HepG2 (cell line): ENCODE measurements around the gene HECTD4. TPM values are rescaled to one million over a fixed set of nuclear protein-coding genes. Genes with fewer than 3 reads are reported as not detected.

Experiments used
- IKZF5 ChIP-seq: IDR thresholded peaks from 2 replicates; pipeline ENCODE4 v1.6.1; 2018; ENCODE audit warnings: missing genetic modification reagents, mild to moderate bottlenecking, missing compliant biosample characterization
- PPARG ChIP-seq: conservative IDR thresholded peaks from 2 replicates; pipeline ENCODE4 v1.6.1; 2016; ENCODE audit warnings: missing biosample characterization, missing genetic modification reagents
- REST ChIP-seq, 2 experiments: IDR thresholded peaks; 2 replicates each; pipeline ENCODE4 v1.6.1; 2011 to 2012; ENCODE audit warnings: low read length in 2 of 2, borderline replicate concordance in 1 of 2, low read depth in 1 of 2, mild to moderate bottlenecking in 1 of 2, moderate library complexity in 1 of 2
- ZBTB14 ChIP-seq: sonication (generic); formaldehyde crosslinking; IDR thresholded peaks from 2 replicates; pipeline ENCODE4 v1.4.0; 2020; ENCODE audit warnings: missing genetic modification reagents
- ZBTB25 ChIP-seq: IDR thresholded peaks from 2 replicates; pipeline ENCODE4 v1.6.1; 2018; ENCODE audit warnings: missing genetic modification reagents
- ZBTB3 ChIP-seq: sonication (generic); formaldehyde crosslinking; IDR thresholded peaks from 2 replicates; pipeline ENCODE4 v1.4.0; 2020; ENCODE audit warnings: low read depth, mild to moderate bottlenecking, moderate library complexity, missing genetic modification reagents, borderline replicate concordance
- ZNF101 ChIP-seq: sonication (generic); formaldehyde crosslinking; IDR thresholded peaks from 2 replicates; pipeline ENCODE4 v1.4.0; 2020; ENCODE audit warnings: mild to moderate bottlenecking, low read depth, missing genetic modification reagents, borderline replicate concordance
- ZNF256 ChIP-seq: sonication (generic); formaldehyde crosslinking; conservative IDR thresholded peaks from 2 replicates; pipeline ENCODE4 v1.4.0; 2020; ENCODE audit warnings: missing genetic modification reagents
- ZNF281 ChIP-seq: sonication (generic); formaldehyde crosslinking; IDR thresholded peaks from 2 replicates; pipeline ENCODE4 v1.4.0; 2020; ENCODE audit warnings: missing genetic modification reagents, borderline replicate concordance
- ZNF432 ChIP-seq: sonication (generic); formaldehyde crosslinking; IDR thresholded peaks from 2 replicates; pipeline ENCODE4 v1.5.0; 2020; ENCODE audit warnings: missing genetic modification reagents, mild to moderate bottlenecking, borderline replicate concordance
- ZNF503 ChIP-seq: sonication (generic); formaldehyde crosslinking; IDR thresholded peaks from 2 replicates; pipeline ENCODE4 v1.4.0; 2020; ENCODE audit warnings: missing genetic modification reagents
- ZNF639 ChIP-seq: conservative IDR thresholded peaks from 2 replicates; pipeline ENCODE4 v1.6.1; 2018; ENCODE audit warnings: missing genetic modification reagents
- ZNF781 ChIP-seq: sonication (generic); formaldehyde crosslinking; IDR thresholded peaks from 2 replicates; pipeline ENCODE4 v1.5.1; 2020; ENCODE audit warnings: borderline replicate concordance, mild to moderate bottlenecking, missing genetic modification reagents; ENCODE audit errors: not compliant biosample characterization
- polyA plus RNA-seq, 8 experiments: library from polyadenylated mRNA; depleted of rRNA in 3 of 8; stranded (reverse) in 7 of 8; unstranded in 1 of 8; fragments of >200 nt; fragmentation: Illumina TruSeq in 4 of 8; extraction: Trizol in 4 of 8; gene quantifications; 2 replicates each; pipeline versions ENCODE4 v1.2.1 to v1.2.3, GENCODE V29; 2011 to 2016; ENCODE audit warnings: low read depth in 4 of 8, missing spikeins in 1 of 8, mixed read lengths in 1 of 8; ENCODE audit not compliant: insufficient read depth in 1 of 8
- total RNA-seq, 5 experiments: library from RNA; depleted of rRNA; stranded (reverse); fragments of >200 nt; fragmentation: Illumina TruSeq; extraction: Trizol; gene quantifications; 2 replicates each; pipeline ENCODE4 v1.2.3, GENCODE V29; 2016; ENCODE audit warnings: low read depth in 1 of 5

Gene HECTD4
- total and polyA plus RNA-seq, 2 of the 13 experiments (the other 11 are each of a cell fraction or from before 2014, with no cell fraction given): 9.0 to 11.4 TPM

- TF ChIP-seq ZNF503 (CRISPR knock-in tag): peak; percentile 98
- no peak for TF ChIP-seq IKZF5
- no peak for TF ChIP-seq ZNF639 (CRISPR knock-in tag)
- no peak for TF ChIP-seq ZNF256
- TF ChIP-seq ZNF781: no peak
- peak; percentile 75; the same call in 1 of the 2 replicates for TF ChIP-seq ZNF281 (CRISPR knock-in tag)
- TF ChIP-seq ZNF432 (CRISPR knock-in tag): no peak
- TF ChIP-seq REST (IDR thresholded peaks at IDR 0.05; ENCODE audit: borderline replicate concordance in 1 of 2, low read depth in 1 of 2, low read length in 2 of 2): peak in 1 of 2 experiments; percentile 72; a peak in 2 of 4 replicates
- peak; percentile 93 for TF ChIP-seq ZBTB25 (CRISPR knock-in tag)
- no peak for TF ChIP-seq ZNF101
- TF ChIP-seq ZBTB3 (CRISPR knock-in tag): no peak
- peak; percentile 55; the same call in 1 of the 2 replicates for TF ChIP-seq PPARG
- TF ChIP-seq ZBTB14 (CRISPR knock-in tag): no peak
Measured at GRCh38 chr12:112285600-112286401, 96.4 kb downstream of the HECTD4 start (continued).
